DMS53 treated with DMSO at 0.1 percent for 48 hours (cell line): Measurements from ENCODE around the gene SCP2.

Experiments used
- DNase-seq: peaks from one replicate; lab custom pipeline; 2025; ENCODE audit not compliant: unreplicated experiment; lab: John Stamatoyannopoulos, UW

SCP2 gene

GRCh38 chr1:53080041-53080440, 153.0 kb downstream of the SCP2 start:
- no peak for DNase-seq

- DNase-seq = no peak
Measured at GRCh38 chr1:53080769-53081168, 153.7 kb downstream of the SCP2 start.

- DNase-seq = no peak
Measured at GRCh38 chr1:53081384-53082066, 154.4 kb downstream of the SCP2 start.

- DNase-seq = no peak
Measured at GRCh38 chr1:53082826-53083455, 155.9 kb downstream of the SCP2 start.

- DNase-seq = no peak
Measured at GRCh38 chr1:53083636-53084588, 156.8 kb downstream of the SCP2 start.

- no peak for DNase-seq
Measured at GRCh38 chr1:53084589-53084971, 157.5 kb downstream of the SCP2 start.

- DNase-seq = no peak
Measured at GRCh38 chr1:53085405-53085804, 158.3 kb downstream of the SCP2 start.

GRCh38 chr1:53086491-53087070, 159.5 kb downstream of the SCP2 start:
- DNase-seq = no peak

GRCh38 chr1:53087332-53088285, 160.5 kb downstream of the SCP2 start:
- DNase-seq = no peak

- DNase-seq = no peak
Measured at GRCh38 chr1:53088616-53089300, 161.7 kb downstream of the SCP2 start.

GRCh38 chr1:53089478-53090226, 162.6 kb downstream of the SCP2 start:
- no peak for DNase-seq

GRCh38 chr1:53090227-53091147, 163.4 kb downstream of the SCP2 start:
- DNase-seq = no peak

GRCh38 chr1:53091841-53092645, 165.0 kb downstream of the SCP2 start:
- DNase-seq = no peak

- no peak for DNase-seq
Measured at GRCh38 chr1:53092659-53093450, 165.8 kb downstream of the SCP2 start.

- DNase-seq = no peak
Measured at GRCh38 chr1:53093451-53093754, 166.3 kb downstream of the SCP2 start.

- no peak for DNase-seq
Measured at GRCh38 chr1:53093778-53094532, 166.9 kb downstream of the SCP2 start.
